Measurements from ENCODE around the gene PACRG. TPM values are rescaled to one million over a fixed set of nuclear protein-coding genes. Genes with fewer than 3 reads are reported as not detected.

PACRG gene
- total RNA-seq, 1 donor from 2014 or later, result 1.1 TPM

- Mint-ChIP-seq H3K27me3 (ENCODE audit: low read depth) (no peaks in the 10 kb centered on the region), H3K27ac (ENCODE audit: unreplicated experiment) (no peak overlapping the region), H3K9me3 (ENCODE audit: low read depth) (no peaks in the 10 kb centered on the region), H3K4me3 (ENCODE audit: unreplicated experiment) (no peak overlapping the region), H3K4me1 (ENCODE audit: low read depth) (no peaks in the 10 kb centered on the region), H3K36me3 (ENCODE audit: low read depth) (no peaks in the 10 kb centered on the region)
- no peak for TF ChIP-seq CTCF (IDR thresholded peaks at IDR 0.05)
- no peak for DNase-seq (ENCODE audit: low spot score)
Observed at GRCh38 chr6:162952423-162952822, 224.6 kb downstream of the PACRG start.

DNA sequence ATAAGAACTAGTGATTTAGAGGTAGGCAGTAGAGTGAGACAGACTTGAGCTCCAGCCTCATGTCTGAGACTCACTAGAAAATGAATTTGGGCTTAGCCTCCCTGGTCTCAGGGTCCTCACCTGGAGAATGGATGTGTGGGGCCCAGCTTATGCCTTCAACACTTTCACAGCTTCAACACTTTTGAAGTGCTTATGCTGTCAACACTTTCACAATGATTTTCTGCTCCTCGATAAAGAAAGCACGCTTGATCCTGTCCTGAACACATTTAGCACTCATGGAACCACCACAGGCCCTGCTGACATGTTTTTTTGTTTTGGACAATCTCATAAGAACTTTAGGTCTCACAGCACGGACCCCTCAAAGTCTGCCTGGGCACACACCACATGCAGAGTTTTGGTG, 229.3 kb downstream of the PACRG start:
- H3K27ac Mint-ChIP-seq (ENCODE audit: unreplicated experiment), result no peak overlapping the region
- no peak overlapping the region for H3K4me3 Mint-ChIP-seq (ENCODE audit: unreplicated experiment)
- no peak for TF ChIP-seq CTCF (IDR thresholded peaks at IDR 0.05)
- no peaks in the 10 kb centered on the region for H3K4me1 Mint-ChIP-seq (ENCODE audit: low read depth)
- H3K27me3 Mint-ChIP-seq (ENCODE audit: low read depth), result no peaks in the 10 kb centered on the region
- H3K9me3 Mint-ChIP-seq (ENCODE audit: low read depth), result no peaks in the 10 kb centered on the region
- no peak for DNase-seq (ENCODE audit: low spot score)
- no peaks in the 10 kb centered on the region for H3K36me3 Mint-ChIP-seq (ENCODE audit: low read depth)

DNA sequence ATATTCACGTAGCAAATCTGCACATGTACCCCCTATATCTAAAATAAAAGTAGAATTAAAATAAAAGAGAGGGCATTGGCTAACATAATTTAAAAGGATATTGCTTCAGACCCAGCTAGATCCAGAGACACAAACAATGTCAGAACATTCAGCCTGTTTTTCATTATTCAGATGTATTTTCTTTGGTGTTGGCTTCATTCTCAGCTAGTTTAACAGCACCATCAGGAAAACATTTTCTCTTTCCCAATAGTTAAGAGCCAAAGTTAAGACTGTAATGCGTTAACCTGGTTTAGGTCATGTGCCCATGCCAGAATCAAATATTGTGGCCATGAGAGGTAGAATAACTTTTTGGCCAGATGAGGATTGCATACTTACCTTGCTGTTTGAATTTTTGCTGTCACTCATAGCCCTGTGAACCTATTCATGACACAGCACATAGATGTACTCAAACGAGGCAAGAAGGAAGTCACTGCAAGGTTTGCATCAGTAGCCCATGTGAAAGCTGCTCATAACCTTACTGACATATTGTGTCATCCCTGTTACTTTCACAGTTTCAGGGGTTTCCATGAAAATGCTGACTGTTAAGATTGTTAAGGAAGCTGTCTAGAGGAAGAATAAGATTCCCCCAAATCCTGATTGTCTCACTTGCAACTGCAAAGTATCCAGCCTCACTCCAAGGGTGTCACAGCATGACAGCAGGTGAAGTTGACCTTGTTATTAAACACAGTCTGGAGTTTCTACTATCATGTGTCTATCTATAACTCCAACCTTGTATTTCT, 233.1 kb downstream of the PACRG start:
- no peak for TF ChIP-seq CTCF (IDR thresholded peaks at IDR 0.05)
- Mint-ChIP-seq H3K4me3 (ENCODE audit: unreplicated experiment) (no peak overlapping the region), H3K4me1 (ENCODE audit: low read depth) (peaks cover 14% of the 10 kb centered on the region)

GRCh38 chr6:162962093-162962492, 234.3 kb downstream of the PACRG start:
- Mint-ChIP-seq H3K36me3 (ENCODE audit: low read depth) (no peaks in the 10 kb centered on the region), H3K27ac (ENCODE audit: unreplicated experiment) (no peak overlapping the region)
- no peak for TF ChIP-seq CTCF (IDR thresholded peaks at IDR 0.05)

More for the DNA sequence above, 233.1 kb downstream of the PACRG start:
- H3K27me3 Mint-ChIP-seq (ENCODE audit: low read depth), result no peaks in the 10 kb centered on the region
- DNase-seq (ENCODE audit: low spot score), result no peak
- no peaks in the 10 kb centered on the region for H3K9me3 Mint-ChIP-seq (ENCODE audit: low read depth)
- no peak overlapping the region for H3K27ac Mint-ChIP-seq (ENCODE audit: unreplicated experiment)
- H3K36me3 Mint-ChIP-seq (ENCODE audit: low read depth), result no peaks in the 10 kb centered on the region

DNA sequence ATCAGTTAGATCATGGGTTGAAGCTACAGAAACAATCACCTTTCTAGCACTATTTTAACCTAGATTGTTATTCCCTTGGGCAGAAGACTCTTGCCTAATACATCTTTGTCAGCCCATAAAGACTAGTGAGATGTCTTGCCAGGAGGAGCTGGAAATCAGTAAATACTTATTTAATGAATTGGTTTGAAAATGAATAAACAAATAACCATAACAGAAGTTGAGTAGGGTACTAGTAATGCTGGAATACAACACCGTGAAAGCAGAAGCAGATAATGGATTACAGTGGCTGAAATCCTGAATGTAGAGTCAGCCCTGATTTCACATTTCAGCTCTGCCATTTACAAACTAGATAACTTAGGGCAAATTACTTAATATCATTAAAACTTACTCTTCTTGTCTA, 236.1 kb downstream of the PACRG start:
- H3K4me3 Mint-ChIP-seq (ENCODE audit: unreplicated experiment), result no peak overlapping the region
- H3K27ac Mint-ChIP-seq (ENCODE audit: unreplicated experiment), result no peak overlapping the region
- H3K4me1 Mint-ChIP-seq (ENCODE audit: low read depth), result peaks cover 14% of the 10 kb centered on the region
- H3K36me3 Mint-ChIP-seq (ENCODE audit: low read depth), result no peaks in the 10 kb centered on the region
- H3K9me3 Mint-ChIP-seq (ENCODE audit: low read depth), result no peaks in the 10 kb centered on the region
- H3K27me3 Mint-ChIP-seq (ENCODE audit: low read depth), result no peaks in the 10 kb centered on the region
- no peak for DNase-seq (ENCODE audit: low spot score)
- no peak for TF ChIP-seq CTCF (IDR thresholded peaks at IDR 0.05)

More at GRCh38 chr6:162962093-162962492, 234.3 kb downstream of the PACRG start:
- H3K27me3 Mint-ChIP-seq (ENCODE audit: low read depth), result no peaks in the 10 kb centered on the region
- peaks cover 14% of the 10 kb centered on the region for H3K4me1 Mint-ChIP-seq (ENCODE audit: low read depth)
- no peak overlapping the region for H3K4me3 Mint-ChIP-seq (ENCODE audit: unreplicated experiment)
- no peaks in the 10 kb centered on the region for H3K9me3 Mint-ChIP-seq (ENCODE audit: low read depth)
- no peak for DNase-seq (ENCODE audit: low spot score)
